Colon (tissue), 2 donors: ENCODE data around the gene PTPRD.

ENCODE experiments used
- FAIRE-seq: peaks from 2 replicates; lab custom pipeline; 2012; peaks lifted over from hg19 to GRCh38; lab: Jason Lieb, UNC
- donor health status: control.
- donor health status: control.

Gene PTPRD

DNA sequence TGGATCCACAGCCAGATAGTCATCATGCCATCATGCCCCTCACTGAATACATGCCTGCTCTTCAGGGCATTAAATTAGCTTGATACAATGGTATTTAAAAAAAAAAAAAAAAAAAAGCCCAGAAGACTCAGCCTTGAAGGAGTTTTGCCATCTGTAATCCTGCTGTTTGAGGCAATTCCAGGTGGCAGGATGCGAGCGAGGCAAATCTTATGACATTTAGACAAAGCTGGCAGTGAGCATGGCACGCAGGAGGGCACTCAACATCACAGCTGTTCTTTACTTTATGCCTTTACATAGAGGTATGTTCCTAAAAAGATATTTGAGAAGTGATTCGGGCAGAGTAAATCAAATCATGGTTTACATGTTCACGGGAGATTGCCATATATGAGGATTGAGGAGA lies 2121.2 kb downstream of the PTPRD start:
- no peak for FAIRE-seq

DNA sequence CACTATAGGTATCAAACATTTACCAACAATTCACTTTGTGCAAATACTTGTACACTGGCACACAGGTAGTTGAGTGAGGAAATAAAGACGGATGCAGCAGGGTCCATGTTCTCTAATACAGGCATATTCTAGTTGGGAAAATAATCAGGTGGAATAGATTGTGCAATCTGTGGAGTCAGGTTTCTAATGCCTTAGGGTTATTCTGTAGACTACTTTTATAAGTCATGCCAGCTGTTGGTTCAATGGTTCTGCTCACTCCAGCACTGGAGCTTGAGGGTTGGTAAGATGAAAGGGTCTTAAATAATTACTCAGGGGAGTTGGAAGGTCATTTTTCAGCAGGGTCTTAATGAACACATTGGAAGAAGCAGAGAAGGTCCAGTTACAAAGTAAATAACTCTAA lies 2123.0 kb downstream of the PTPRD start:
- no peak for FAIRE-seq

- no peak for FAIRE-seq
Observed at GRCh38 chr9:8486095-8486494, 2126.7 kb downstream of the PTPRD start.

- FAIRE-seq = no peak
Observed at GRCh38 chr9:8484597-8485191, 2128.1 kb downstream of the PTPRD start.

GRCh38 chr9:8477450-8477849 lies 2135.4 kb downstream of the PTPRD start:
- no peak for FAIRE-seq

DNA sequence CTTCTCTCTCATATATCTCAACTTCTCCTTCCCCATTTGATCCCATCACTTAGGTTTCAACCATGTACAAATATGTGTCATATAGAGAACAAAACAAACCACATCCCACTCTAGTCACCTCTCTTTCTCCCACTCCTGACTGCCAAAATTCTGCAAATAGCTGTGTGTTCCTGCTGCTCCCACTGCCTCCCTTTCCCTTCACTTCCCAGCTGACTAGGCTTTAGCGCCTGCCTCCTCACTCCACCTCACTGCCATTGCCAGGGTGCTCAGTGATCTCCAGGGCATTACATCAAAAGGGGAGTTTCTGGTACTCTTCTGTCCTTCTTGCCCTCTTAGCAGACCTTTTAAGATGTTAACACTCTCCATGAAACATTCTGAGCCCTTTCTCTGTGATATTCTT lies 2137.9 kb downstream of the PTPRD start:
- no peak for FAIRE-seq

DNA sequence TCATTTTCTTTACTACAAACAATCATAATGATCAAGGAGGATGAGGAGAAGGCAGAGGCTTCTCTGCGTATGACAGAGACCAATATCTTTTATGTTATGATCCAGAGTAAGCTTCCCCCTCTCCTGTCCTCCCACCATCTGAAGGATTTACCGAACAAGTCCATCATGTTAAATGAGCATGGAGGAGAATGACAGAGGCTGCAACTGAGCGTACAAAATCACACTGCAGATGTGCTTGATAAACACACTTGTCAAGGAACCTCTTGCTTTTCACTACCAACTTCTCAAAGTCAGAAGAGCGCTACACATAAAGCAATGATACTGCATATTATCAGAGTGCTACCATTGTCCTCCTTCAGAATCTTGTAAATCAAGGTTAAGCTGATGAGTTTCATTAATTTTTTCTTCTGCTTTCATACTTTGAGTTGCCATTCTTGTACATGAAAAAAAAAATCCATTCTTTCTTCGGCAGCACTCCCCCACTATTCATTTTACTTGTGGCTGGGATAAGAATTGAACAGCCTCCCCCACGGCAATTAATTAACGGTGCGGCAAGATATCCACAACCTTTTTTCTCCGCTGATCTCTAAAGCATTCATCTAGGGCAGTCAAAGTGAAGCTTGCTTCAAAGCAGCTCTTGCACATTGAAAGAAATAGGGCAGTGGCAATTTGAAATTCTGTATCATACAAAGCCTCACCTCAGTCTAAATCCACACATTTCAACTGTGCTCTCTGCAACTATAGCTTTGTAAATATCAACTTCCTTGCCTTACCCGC lies 2139.4 kb downstream of the PTPRD start:
- FAIRE-seq = no peak

DNA sequence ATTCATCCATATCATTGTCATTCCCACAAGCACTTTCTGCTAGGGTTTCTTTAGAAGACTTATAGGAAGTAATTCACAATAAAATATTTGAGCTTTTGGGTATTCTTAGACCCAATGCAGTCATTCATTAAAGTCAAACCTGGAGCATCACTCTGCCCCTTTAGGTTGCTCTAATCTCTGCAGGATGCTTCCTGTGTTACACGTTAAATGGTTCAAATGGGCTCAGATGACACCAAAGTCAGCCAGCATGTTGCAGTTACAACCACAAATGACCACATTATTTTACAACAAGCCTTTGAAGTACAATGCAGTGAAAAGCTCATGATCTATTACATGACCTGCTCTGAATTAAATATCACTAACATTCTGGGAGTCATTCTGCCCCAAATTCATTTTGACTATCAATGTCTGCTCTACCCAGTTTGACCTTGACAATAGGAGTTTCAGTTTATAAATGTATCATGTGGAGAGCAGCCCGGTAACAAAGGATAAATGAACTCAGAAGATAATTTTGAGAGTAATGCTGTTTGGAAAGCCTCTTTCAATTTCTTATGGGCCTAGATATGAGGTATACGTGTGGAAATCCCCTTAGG lies 2144.7 kb downstream of the PTPRD start:
- no peak for FAIRE-seq

DNA sequence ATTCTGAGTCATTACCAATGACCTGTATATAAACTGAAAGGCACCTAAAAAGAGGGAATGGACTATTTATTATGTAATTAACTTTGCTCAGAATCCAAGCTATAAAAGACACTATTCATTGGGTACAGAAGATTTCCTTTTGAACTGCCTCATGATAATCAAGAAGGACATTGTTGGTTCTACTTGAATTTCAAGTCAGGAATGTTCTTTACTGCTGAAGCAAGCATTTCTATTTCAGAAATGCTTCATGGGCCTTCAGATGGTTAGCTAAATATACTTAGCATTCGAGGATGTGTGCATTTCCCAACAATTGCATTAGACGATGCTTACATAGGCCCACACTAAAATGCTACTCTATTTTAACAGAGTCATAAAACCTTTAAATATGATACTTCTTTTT lies 2155.0 kb downstream of the PTPRD start:
- FAIRE-seq = no peak

GRCh38 chr9:8457055-8457454 lies 2155.7 kb downstream of the PTPRD start:
- no peak for FAIRE-seq

- no peak for FAIRE-seq
Observed at GRCh38 chr9:8456344-8456743, 2156.5 kb downstream of the PTPRD start.

- FAIRE-seq = no peak
Observed at GRCh38 chr9:8450810-8451545, 2161.8 kb downstream of the PTPRD start.

DNA sequence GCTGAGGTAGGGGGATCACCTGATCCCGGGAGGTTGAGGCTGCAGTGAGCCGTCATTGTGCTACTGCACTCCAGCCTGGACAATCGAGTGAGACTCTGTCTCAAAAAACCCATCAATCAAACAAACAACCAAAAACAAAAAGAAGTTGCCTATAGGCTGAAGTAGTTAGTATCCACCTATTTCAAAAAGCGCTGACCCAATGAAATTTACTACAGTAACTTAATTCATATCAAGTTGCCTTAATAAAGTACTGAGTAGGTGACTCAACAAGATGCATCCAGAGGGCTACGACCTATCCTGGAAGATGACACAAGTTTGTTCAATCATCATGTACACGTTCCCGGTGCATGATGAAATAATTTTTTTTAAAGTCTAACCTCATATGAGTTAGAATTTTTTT lies 2164.6 kb downstream of the PTPRD start:
- no peak for FAIRE-seq

- FAIRE-seq = no peak
Observed at GRCh38 chr9:8447601-8448000, 2165.2 kb downstream of the PTPRD start.

DNA sequence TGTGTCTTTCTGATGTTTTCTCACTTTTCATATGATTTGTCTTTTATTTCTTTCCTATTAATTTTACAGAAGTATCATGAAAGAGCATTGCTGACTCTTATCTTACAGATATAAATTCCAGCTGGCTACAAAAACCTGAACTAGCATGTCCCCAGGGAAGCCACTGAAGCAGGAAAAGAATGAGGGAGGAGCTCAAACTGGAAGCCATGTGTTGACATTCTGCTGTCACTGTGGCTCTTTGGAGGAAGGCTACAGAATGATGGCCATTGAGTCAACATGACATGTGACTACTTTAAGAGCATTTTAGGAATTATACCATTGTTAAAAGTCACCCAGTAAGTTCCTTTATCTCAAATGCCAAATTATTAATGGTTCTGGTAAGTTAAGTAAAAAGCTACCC lies 2174.9 kb downstream of the PTPRD start:
- no peak for FAIRE-seq

- FAIRE-seq = no peak
Observed at GRCh38 chr9:8437259-8437658, 2175.5 kb downstream of the PTPRD start.

DNA sequence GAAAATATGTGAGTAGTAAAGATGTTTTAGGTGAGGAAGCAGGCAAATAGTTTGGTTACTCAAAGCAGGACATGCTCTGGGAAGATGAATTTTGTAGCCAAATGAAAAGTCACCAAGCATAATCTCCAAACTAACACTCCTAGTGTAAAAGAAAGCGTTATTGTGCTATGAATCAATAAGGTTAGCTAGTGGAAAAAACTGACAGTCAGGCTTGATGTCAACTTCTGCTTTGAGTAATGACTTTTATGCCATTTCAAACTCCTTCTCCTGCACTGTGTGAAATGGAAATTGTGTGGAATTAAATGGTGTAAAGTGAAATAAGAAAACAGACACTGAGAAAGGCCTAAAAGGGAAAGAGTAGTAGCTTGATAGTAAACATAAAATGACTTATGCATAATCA lies 2176.0 kb downstream of the PTPRD start:
- FAIRE-seq = no peak

- no peak for FAIRE-seq
Observed at GRCh38 chr9:8434621-8435020, 2178.2 kb downstream of the PTPRD start.

DNA sequence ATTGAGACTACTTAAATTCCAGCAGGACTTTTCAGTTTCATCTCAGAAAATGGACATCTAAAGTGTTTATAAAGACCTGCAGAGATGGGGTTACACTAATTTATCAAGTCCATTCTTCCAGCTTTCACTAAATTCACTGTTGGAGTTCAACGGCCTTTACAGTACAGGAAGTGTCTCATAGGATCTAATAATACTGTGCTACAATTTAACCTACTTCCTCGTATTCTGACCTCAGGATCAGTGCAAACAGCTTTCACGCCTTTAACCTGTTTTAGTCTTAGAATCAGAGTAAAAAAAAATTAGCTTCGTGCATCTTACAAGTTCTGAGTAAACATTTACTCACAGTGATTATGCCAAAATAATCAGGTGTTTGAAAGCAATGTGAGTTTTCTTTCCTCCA lies 2180.6 kb downstream of the PTPRD start:
- no peak for FAIRE-seq

GRCh38 chr9:8431505-8431904 lies 2181.3 kb downstream of the PTPRD start:
- no peak for FAIRE-seq

- FAIRE-seq = no peak
Observed at GRCh38 chr9:8430945-8431344, 2181.9 kb downstream of the PTPRD start.

DNA sequence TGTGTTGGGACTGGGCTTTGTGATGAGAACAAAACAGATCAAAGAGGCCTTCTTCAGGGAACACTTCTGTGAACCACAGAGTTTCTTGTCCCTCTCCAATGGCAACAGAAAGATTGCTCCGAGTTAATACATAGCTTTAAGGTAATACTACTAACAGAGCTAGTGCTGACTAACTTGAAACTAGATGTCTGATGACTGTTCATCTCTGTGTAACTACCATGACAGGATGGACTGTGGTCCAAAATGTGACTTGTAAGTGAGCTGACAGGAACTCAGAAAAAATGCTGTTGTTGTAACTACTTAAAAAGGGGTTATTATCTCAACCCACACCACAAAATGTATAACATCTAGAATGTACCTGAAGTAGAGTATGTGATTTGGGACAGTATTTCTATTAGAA lies 2183.0 kb downstream of the PTPRD start:
- no peak for FAIRE-seq

DNA sequence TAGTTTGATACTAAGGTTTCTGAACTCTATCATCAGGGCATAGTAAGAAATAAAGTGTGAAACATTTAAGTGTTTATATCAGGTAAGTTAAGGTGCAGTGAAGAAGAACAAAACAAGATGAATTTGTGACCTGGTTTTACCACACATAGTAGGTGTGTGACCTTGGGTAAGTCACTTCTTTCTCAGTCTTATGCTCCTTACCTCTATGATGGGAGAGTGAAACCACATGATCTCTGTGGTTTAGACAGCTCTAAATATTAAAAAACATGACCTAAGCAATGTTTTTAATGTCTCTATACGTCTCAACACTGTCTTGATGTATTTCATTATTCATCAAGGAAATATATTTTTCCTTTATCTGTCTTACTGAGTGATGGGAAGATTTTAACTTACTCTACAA lies 2183.6 kb downstream of the PTPRD start:
- FAIRE-seq = no peak
